Panc1 (cell line): ENCODE data around the gene IL1A. TPM values are rescaled to one million over a fixed set of nuclear protein-coding genes. Genes with fewer than 3 reads are reported as not detected.

Experiments used
- ATAC-seq: fragments of 200-7000 bp; cut with Tn5 transposase; 2 replicates; pipeline ENCODE4 v1.9.1; 2020; ENCODE audit warnings: mild to moderate bottlenecking, moderate library complexity
- BruUV-seq: library from RNA; stranded (reverse); fragments of 400-500 nt; replicated peaks from 2 replicates; lab custom pipeline; 2021; lab: Mats Ljungman, UMichigan
- CTCF ChIA-PET: fragments of 300-600 bp; sonication (Branson Sonifier 250); formaldehyde crosslinking; loops from one replicate; lab custom pipeline; 2022; ENCODE audit warnings: antibody characterized with exemption; lab: Charles Lee
- POLR2A ChIA-PET: fragments of 300-600 bp; sonication (Branson Sonifier 250); formaldehyde crosslinking; loops from one replicate; lab custom pipeline; 2022; ENCODE audit warnings: antibody characterized with exemption; lab: Charles Lee
- DNase-seq: peaks from one replicate; pipeline ENCODE4 v3.0.0-alpha.2; 2010; ENCODE audit warnings: low read depth, low spot score
- H3K27ac ChIP-seq: 2 replicates; pipeline ENCODE4 v1.5.1; 2011; ENCODE audit warnings: mild to moderate bottlenecking, low read length, inconsistent platforms
- H3K27me3 ChIP-seq: fragments of 200-500 bp; sonication (Bioruptor generic); 2 replicates; pipeline ENCODE4 v1.6.0; 2014; ENCODE audit warnings: low read length, inconsistent platforms; ENCODE audit not compliant: control insufficient read depth, insufficient read depth
- H3K36me3 ChIP-seq: fragments of 200-500 bp; sonication (Bioruptor generic); 2 replicates; pipeline ENCODE4 v1.5.1; 2014; ENCODE audit warnings: inconsistent platforms, mild to moderate bottlenecking, low read length, moderate library complexity; ENCODE audit not compliant: control insufficient read depth, insufficient read depth
- H3K4me1 ChIP-seq: 2 replicates; pipeline ENCODE4 v1.5.1; 2011; ENCODE audit warnings: inconsistent platforms, mild to moderate bottlenecking, low read length, moderate library complexity; ENCODE audit not compliant: control insufficient read depth, insufficient read depth
- H3K4me3 ChIP-seq, 2 experiments: 2 replicates each; pipeline ENCODE4 v1.5.1; 2011 to 2012; ENCODE audit warnings: low read depth in 2 of 2, low read length in 2 of 2, mild to moderate bottlenecking in 2 of 2, inconsistent platforms in 1 of 2, moderate library complexity in 1 of 2
- H3K9me3 ChIP-seq: fragments of 200-500 bp; sonication (Bioruptor generic); 2 replicates; pipeline ENCODE4 v1.5.1; 2014; ENCODE audit warnings: low read depth, mild to moderate bottlenecking, inconsistent platforms, low read length, moderate library complexity; ENCODE audit not compliant: control insufficient read depth, insufficient read depth
- CTCF ChIP-seq: fragments of 450-650 bp; IDR thresholded peaks from 2 replicates; pipeline ENCODE4 v1.5.1; 2017; ENCODE audit warnings: mild to moderate bottlenecking
- POLR2AphosphoS5 ChIP-seq: IDR thresholded peaks from 2 replicates; pipeline ENCODE4 v1.6.1; 2012; ENCODE audit warnings: mild to moderate bottlenecking, low read depth, low read length, moderate library complexity
- REST ChIP-seq, 2 experiments: IDR thresholded peaks; 2 replicates each; pipeline ENCODE4 v1.6.1; 2011 to 2012; ENCODE audit warnings: low read depth in 2 of 2, control low read depth in 1 of 2, low read length in 1 of 2, mild to moderate bottlenecking in 1 of 2, moderate library complexity in 1 of 2; ENCODE audit not compliant: insufficient read depth in 1 of 2
- SIN3A ChIP-seq: IDR thresholded peaks from 2 replicates; pipeline ENCODE4 v1.6.1; 2012; ENCODE audit warnings: low read depth, mild to moderate bottlenecking, low read length, moderate library complexity, borderline replicate concordance; ENCODE audit not compliant: insufficient read depth
- TCF7L2 ChIP-seq: IDR thresholded peaks from 2 replicates; pipeline ENCODE4 v1.6.1; 2011; ENCODE audit warnings: mild to moderate bottlenecking, low read depth, low read length, inconsistent platforms
- in situ Hi-C: cut with HindIII; loops from 2 replicates; pipeline ENCODE4 v1.10.0; 2016; ENCODE audit warnings: low sequenced_read_pairs, low pct_unique_long_range_greater_than_20kb
- intact Hi-C: fragments of 100-400 bp; cut with micrococcal nuclease; formaldehyde crosslinking; loops from one replicate; pipeline ENCODE4 v1.10.0; 2022; ENCODE audit not compliant: unreplicated experiment
- total RNA-seq: library from RNA; stranded (reverse); gene quantifications from one replicate; pipeline ENCODE4 v1.2.1, GENCODE V29; 2021; ENCODE audit not compliant: unreplicated experiment

IL1A gene
- total RNA-seq, 1 experiment from 2014 or later = not detected

- H3K4me3 ChIP-seq = no peak overlapping the region
- ChIA-PET POLR2A (no interaction called here), CTCF (no interaction called here)
- H3K9me3 ChIP-seq = no peaks in the 10 kb centered on the region
- H3K27ac ChIP-seq = no peak overlapping the region
- no peaks in the 10 kb centered on the region for H3K4me1 ChIP-seq
- DNase-seq (no peak), ATAC-seq (no peak)
- TF ChIP-seq POLR2AphosphoS5 (no peak), REST (IDR thresholded peaks at IDR 0.05; ENCODE audit: insufficient read depth in 1 of 2, low read depth in 2 of 2, low read length in 1 of 2) (no peak), SIN3A (no peak), CTCF (no peak), TCF7L2 (no peak)
- in situ Hi-C loops (no loop called here), intact Hi-C loops (no loop called here)
- no peaks in the 10 kb centered on the region for H3K36me3 ChIP-seq
- BruUV-seq = no TSS peak
- no peaks in the 10 kb centered on the region for H3K27me3 ChIP-seq
Measured at GRCh38 chr2:112824694-112825085, 40.4 kb upstream of the IL1A start.

- H3K9me3 ChIP-seq = no peaks in the 10 kb centered on the region
- no peaks in the 10 kb centered on the region for H3K4me1 ChIP-seq
- POLR2A ChIA-PET = interaction anchor here (0.5 kb wide), 1 partner anchor 9 kb away, joined by 3 read pairs; no protein-coding TSS in a partner anchor
- intact Hi-C loops = no loop called here
- H3K27me3 ChIP-seq = no peaks in the 10 kb centered on the region
- in situ Hi-C loops = no loop called here
- H3K27ac ChIP-seq = no peak overlapping the region
- H3K36me3 ChIP-seq = no peaks in the 10 kb centered on the region
- H3K4me3 ChIP-seq = no peak overlapping the region
- BruUV-seq = no TSS peak
- ATAC-seq (no peak), DNase-seq (no peak)
- TF ChIP-seq POLR2AphosphoS5 (no peak), CTCF (no peak), TCF7L2 (no peak), REST (IDR thresholded peaks at IDR 0.05; ENCODE audit: insufficient read depth in 1 of 2, low read depth in 2 of 2, low read length in 1 of 2) (no peak), SIN3A (no peak)
- CTCF ChIA-PET = no interaction called here
Measured at GRCh38 chr2:112821682-112822081, 37.4 kb upstream of the IL1A start.
